GM18517 (cell line): ENCODE measurements around the gene COL4A2.

Experiments used
- ATAC-seq: cut with Tn5 transposase; IDR thresholded peaks from one replicate; pipeline ENCODE4 v1.9.1; 2021; ENCODE audit warnings: mild to moderate bottlenecking, moderate library complexity; ENCODE audit not compliant: unreplicated experiment

Gene COL4A2

GRCh38 chr13:110351636-110352420 lies 44.7 kb downstream of the COL4A2 start:
- no peak for ATAC-seq

- no peak for ATAC-seq
Observed at GRCh38 chr13:110352735-110353134, 45.7 kb downstream of the COL4A2 start.

GRCh38 chr13:110353339-110353977 lies 46.4 kb downstream of the COL4A2 start:
- ATAC-seq = no peak

- ATAC-seq = no peak
Observed at GRCh38 chr13:110354123-110354627, 47.1 kb downstream of the COL4A2 start.

- no peak for ATAC-seq
Observed at GRCh38 chr13:110354715-110355473, 47.8 kb downstream of the COL4A2 start.

- ATAC-seq = no peak
Observed at GRCh38 chr13:110356362-110356761, 49.3 kb downstream of the COL4A2 start.

GRCh38 chr13:110358381-110358780 lies 51.3 kb downstream of the COL4A2 start:
- ATAC-seq = no peak

GRCh38 chr13:110359840-110360301 lies 52.8 kb downstream of the COL4A2 start:
- ATAC-seq = no peak

GRCh38 chr13:110360598-110360997 lies 53.5 kb downstream of the COL4A2 start:
- ATAC-seq = no peak

GRCh38 chr13:110361365-110361911 lies 54.4 kb downstream of the COL4A2 start:
- no peak for ATAC-seq

GRCh38 chr13:110363010-110363409 lies 55.9 kb downstream of the COL4A2 start:
- no peak for ATAC-seq

GRCh38 chr13:110364081-110364480 lies 57.0 kb downstream of the COL4A2 start:
- no peak for ATAC-seq

- ATAC-seq = no peak
Observed at GRCh38 chr13:110365876-110366275, 58.8 kb downstream of the COL4A2 start.

GRCh38 chr13:110366733-110367132 lies 59.6 kb downstream of the COL4A2 start:
- no peak for ATAC-seq

GRCh38 chr13:110367620-110368019 lies 60.5 kb downstream of the COL4A2 start:
- no peak for ATAC-seq

- no peak for ATAC-seq
Observed at GRCh38 chr13:110368408-110368807, 61.3 kb downstream of the COL4A2 start.

- ATAC-seq = no peak
Observed at GRCh38 chr13:110369400-110369799, 62.3 kb downstream of the COL4A2 start.

GRCh38 chr13:110371550-110372465 lies 64.7 kb downstream of the COL4A2 start:
- peak; percentile 64 for ATAC-seq

- ATAC-seq = no peak
Observed at GRCh38 chr13:110372676-110373075, 65.6 kb downstream of the COL4A2 start.

GRCh38 chr13:110373617-110374016 lies 66.5 kb downstream of the COL4A2 start:
- no peak for ATAC-seq
